Progenitor cell of endocrine pancreas (in vitro differentiated cells): Measurements from ENCODE around the gene CCDC102A. TPM values are rescaled to one million over a fixed set of nuclear protein-coding genes. Genes with fewer than 3 reads are reported as not detected.
A peak's percentile ranks its signal among the peaks of the same experiment; 100 is the strongest.

Experiments
- DNase-seq: peaks from one replicate; pipeline ENCODE4 v3.0.0; 2021; ENCODE audit warnings: low spot score; ENCODE audit not compliant: unreplicated experiment
- H3K27ac Mint-ChIP-seq: 2 replicates; pipeline ENCODE4 v1.8.0; 2021; ENCODE audit warnings: mild to moderate bottlenecking, moderate library complexity, mixed read lengths
- H3K27me3 Mint-ChIP-seq: 2 replicates; pipeline ENCODE4 v1.8.0; 2021; ENCODE audit warnings: mixed read lengths
- H3K36me3 Mint-ChIP-seq: 2 replicates; pipeline ENCODE4 v1.8.0; 2022; ENCODE audit warnings: mixed read lengths; ENCODE audit not compliant: insufficient read depth
- H3K4me1 Mint-ChIP-seq: 2 replicates; pipeline ENCODE4 v1.8.0; 2021; ENCODE audit warnings: low read depth, mixed read lengths
- H3K4me3 Mint-ChIP-seq: 2 replicates; pipeline ENCODE4 v1.8.0; 2021; ENCODE audit warnings: low read depth, mild to moderate bottlenecking, moderate library complexity, mixed read lengths
- H3K9me3 Mint-ChIP-seq: 2 replicates; pipeline ENCODE4 v1.8.0; 2021; ENCODE audit warnings: low read depth, mixed read lengths
- CTCF ChIP-seq: fragments of 200-600 bp; sonication (generic); IDR thresholded peaks from one replicate; pipeline ENCODE4 v1.5.0; 2021; ENCODE audit warnings: antibody characterized with exemption, mild to moderate bottlenecking; ENCODE audit not compliant: unreplicated experiment
- total RNA-seq: library from RNA; stranded (reverse); gene quantifications from 2 replicates; pipeline ENCODE4 v1.2.1, GENCODE V29; 2021

CCDC102A gene
- total RNA-seq, 1 donor from 2014 or later, result 15.6 TPM

- H3K27me3 Mint-ChIP-seq, result no peaks in the 10 kb centered on the region
- H3K27ac Mint-ChIP-seq, result no peak overlapping the region
- DNase-seq, result peak; percentile 80
- H3K36me3 Mint-ChIP-seq, result peaks cover 12% of the 10 kb centered on the region
- peaks cover 3% of the 10 kb centered on the region for H3K4me1 Mint-ChIP-seq
- peak; percentile 97 for TF ChIP-seq CTCF
- H3K9me3 Mint-ChIP-seq, result no peaks in the 10 kb centered on the region
- H3K4me3 Mint-ChIP-seq, result no peak overlapping the region
Measured at GRCh38 chr16:57519796-57520360, 16.5 kb downstream of the CCDC102A start.

GRCh38 chr16:57518922-57519321, 17.4 kb downstream of the CCDC102A start:
- no peak for DNase-seq
- peaks cover 16% of the 10 kb centered on the region for H3K36me3 Mint-ChIP-seq
- no peaks in the 10 kb centered on the region for H3K4me1 Mint-ChIP-seq
- H3K9me3 Mint-ChIP-seq, result no peaks in the 10 kb centered on the region
- no peak for TF ChIP-seq CTCF
- H3K27me3 Mint-ChIP-seq, result no peaks in the 10 kb centered on the region
- H3K4me3 Mint-ChIP-seq, result no peak overlapping the region
- H3K27ac Mint-ChIP-seq, result no peak overlapping the region

- TF ChIP-seq CTCF, result no peak
- Mint-ChIP-seq H3K36me3 (peaks cover 17% of the 10 kb centered on the region), H3K9me3 (no peaks in the 10 kb centered on the region), H3K4me3 (no peak overlapping the region), H3K27me3 (no peaks in the 10 kb centered on the region), H3K27ac (no peak overlapping the region), H3K4me1 (no peaks in the 10 kb centered on the region)
- DNase-seq, result no peak
Measured at GRCh38 chr16:57518520-57518919, 17.9 kb downstream of the CCDC102A start.

- no peaks in the 10 kb centered on the region for H3K27me3 Mint-ChIP-seq
- no peak overlapping the region for H3K4me3 Mint-ChIP-seq
- H3K36me3 Mint-ChIP-seq, result peaks cover 17% of the 10 kb centered on the region
- no peaks in the 10 kb centered on the region for H3K4me1 Mint-ChIP-seq
- DNase-seq, result no peak
- no peaks in the 10 kb centered on the region for H3K9me3 Mint-ChIP-seq
- H3K27ac Mint-ChIP-seq, result no peak overlapping the region
- TF ChIP-seq CTCF, result no peak
Measured at GRCh38 chr16:57517397-57518367, 18.7 kb downstream of the CCDC102A start.

- Mint-ChIP-seq H3K4me1 (no peaks in the 10 kb centered on the region), H3K36me3 (peaks cover 19% of the 10 kb centered on the region), H3K9me3 (no peaks in the 10 kb centered on the region), H3K4me3 (no peak overlapping the region), H3K27me3 (no peaks in the 10 kb centered on the region), H3K27ac (no peak overlapping the region)
- no peak for TF ChIP-seq CTCF
- DNase-seq, result no peak
Measured at GRCh38 chr16:57516773-57517172, 19.6 kb downstream of the CCDC102A start.
